ENCODE data around the gene ZFAND3. TPM values are rescaled to one million over a fixed set of nuclear protein-coding genes. Genes with fewer than 3 reads are reported as not detected.

Gene ZFAND3
- total RNA-seq, 1 experiment from 2014 or later, result 24.4 TPM

- no peak overlapping the region for H3K27ac ChIP-seq
- no peak overlapping the region for H3K4me3 ChIP-seq
- no peaks in the 10 kb centered on the region for H3K9me3 ChIP-seq (replicated peaks)
- no peaks in the 10 kb centered on the region; the same call in 1 of the 2 replicates for H3K27me3 ChIP-seq (replicated peaks)
- H3K4me1 ChIP-seq (replicated peaks), result no peaks in the 10 kb centered on the region
- no peak for DNase-seq (ENCODE audit: low read depth in 1 of 2, low spot score in 2 of 2)
- H3K36me3 ChIP-seq, result no peaks in the 10 kb centered on the region
These were observed 13.3 kb upstream of the ZFAND3 start for GRCh38 chr6:37806213-37806612.

GRCh38 chr6:37807656-37808055, 11.9 kb upstream of the ZFAND3 start:
- Histone ChIP-seq H3K4me1 (replicated peaks) (no peaks in the 10 kb centered on the region), H3K9me3 (replicated peaks) (no peaks in the 10 kb centered on the region), H3K27me3 (replicated peaks) (no peaks in the 10 kb centered on the region; the same call in 1 of the 2 replicates), H3K4me3 (no peak overlapping the region), H3K27ac (no peak overlapping the region), H3K36me3 (no peaks in the 10 kb centered on the region)
- DNase-seq (ENCODE audit: low read depth in 1 of 2, low spot score in 2 of 2), result no peak

DNA sequence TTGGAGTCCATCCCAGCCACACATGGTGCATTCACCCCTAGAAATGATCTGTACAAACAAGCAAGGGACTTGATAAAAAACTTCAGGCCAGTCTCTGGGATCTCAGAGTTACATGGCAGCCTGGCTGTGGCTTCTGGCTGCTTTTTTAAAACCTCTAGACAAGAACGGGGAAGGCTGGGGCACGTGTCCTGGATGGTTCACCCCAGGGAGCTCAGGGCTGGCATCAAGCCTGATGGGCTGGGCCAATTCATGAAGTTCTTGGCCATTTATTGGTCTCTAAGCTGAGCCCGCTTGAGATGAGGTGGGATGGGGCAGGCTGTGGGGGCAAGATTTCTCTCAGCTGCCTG, 10.4 kb upstream of the ZFAND3 start:
- Histone ChIP-seq H3K9me3 (replicated peaks) (no peaks in the 10 kb centered on the region), H3K36me3 (no peaks in the 10 kb centered on the region), H3K27me3 (replicated peaks) (no peaks in the 10 kb centered on the region; the same call in 1 of the 2 replicates), H3K27ac (no peak overlapping the region), H3K4me3 (no peak overlapping the region), H3K4me1 (replicated peaks) (no peaks in the 10 kb centered on the region)
- DNase-seq (ENCODE audit: low read depth in 1 of 2, low spot score in 2 of 2), result no peak

GRCh38 chr6:37812841-37813240, 6.7 kb upstream of the ZFAND3 start:
- no peaks in the 10 kb centered on the region for H3K9me3 ChIP-seq (replicated peaks)
- no peak overlapping the region for H3K27ac ChIP-seq
- DNase-seq (ENCODE audit: low read depth in 1 of 2, low spot score in 2 of 2), result no peak
- H3K36me3 ChIP-seq, result no peaks in the 10 kb centered on the region
- no peak overlapping the region for H3K4me3 ChIP-seq
- H3K27me3 ChIP-seq (replicated peaks), result no peaks in the 10 kb centered on the region
- H3K4me1 ChIP-seq (replicated peaks), result peaks cover under 1% of the 10 kb centered on the region

DNA sequence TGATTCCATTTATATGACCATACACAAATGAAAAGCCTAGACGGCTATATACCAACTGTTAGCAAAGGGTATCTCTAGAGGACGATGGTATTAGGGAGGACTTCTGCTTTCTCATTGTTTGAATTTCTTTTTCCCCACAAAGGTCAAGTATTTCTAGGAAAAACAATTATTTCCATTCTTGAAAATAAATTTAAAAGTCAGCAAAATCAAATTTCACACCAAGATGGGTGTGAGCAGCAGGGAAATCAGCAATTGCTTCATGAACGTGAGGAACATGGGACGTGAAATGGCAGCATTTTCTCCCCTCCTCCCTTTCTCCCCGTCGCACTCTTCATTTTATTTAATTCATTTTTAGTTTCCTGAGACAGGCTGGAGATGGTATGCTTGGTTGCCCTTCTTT, 5.2 kb upstream of the ZFAND3 start:
- Histone ChIP-seq H3K4me1 (replicated peaks) (peaks cover 5% of the 10 kb centered on the region), H3K36me3 (0 out of 2 replicates have a peak, but pooled peaks cover under 1% of the 10 kb centered on the region), H3K9me3 (replicated peaks) (no peaks in the 10 kb centered on the region), H3K27me3 (replicated peaks) (no peaks in the 10 kb centered on the region), H3K4me3 (no peak overlapping the region), H3K27ac (no peak overlapping the region)
- DNase-seq (ENCODE audit: low read depth in 1 of 2, low spot score in 2 of 2), result no peak

DNA sequence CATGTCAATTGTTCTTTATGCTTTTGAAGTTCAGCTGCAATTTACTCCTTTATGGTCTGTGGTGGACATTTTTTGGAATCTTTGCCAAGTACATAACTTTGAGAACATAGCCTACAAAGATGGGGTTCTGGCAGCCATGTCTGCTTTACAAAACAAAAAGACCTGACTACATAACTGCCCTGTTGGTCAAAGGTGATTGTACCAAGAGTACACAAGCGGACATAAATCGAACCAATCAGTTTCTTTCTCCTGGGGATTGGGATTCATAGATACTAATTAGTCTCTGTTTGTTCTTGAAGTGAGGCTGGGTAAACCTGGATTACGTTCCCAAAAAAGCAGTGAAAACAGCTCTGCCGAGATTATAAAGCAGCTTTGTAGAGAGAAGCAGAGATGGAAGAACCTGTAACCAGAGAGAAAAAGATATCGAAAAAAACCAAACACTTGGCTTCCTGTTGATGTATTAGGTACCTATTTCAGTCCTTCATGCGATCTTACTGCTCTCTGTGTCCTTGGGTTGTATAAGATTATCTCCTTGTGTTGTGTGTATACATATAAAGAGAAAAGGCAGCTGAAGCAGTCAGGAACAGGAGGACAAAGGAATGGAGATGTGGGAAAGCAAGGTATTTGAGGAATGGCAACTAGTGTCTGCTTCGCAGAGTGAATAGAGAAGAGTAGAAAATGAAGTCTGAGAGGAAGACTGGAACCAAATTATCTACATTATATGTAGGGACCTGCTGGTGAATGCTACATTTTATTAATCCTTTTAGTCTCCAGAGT, 2.7 kb upstream of the ZFAND3 start:
- H3K27me3 ChIP-seq (replicated peaks), result no peaks in the 10 kb centered on the region
- H3K36me3 ChIP-seq, result peaks cover 7% of the 10 kb centered on the region
- no peak overlapping the region for H3K27ac ChIP-seq
- H3K4me1 ChIP-seq (replicated peaks), result peaks cover 14% of the 10 kb centered on the region
- H3K9me3 ChIP-seq (replicated peaks), result no peaks in the 10 kb centered on the region
- DNase-seq (ENCODE audit: low read depth in 1 of 2, low spot score in 2 of 2), result no peak
- no peak overlapping the region for H3K4me3 ChIP-seq

GRCh38 chr6:37818536-37819176, 871 bp upstream of the ZFAND3 start:
- peak overlapping the region; percentile 95 for H3K27ac ChIP-seq
- peaks cover 14% of the 10 kb centered on the region for H3K4me1 ChIP-seq (replicated peaks)
- peaks cover 13% of the 10 kb centered on the region for H3K36me3 ChIP-seq
- peak overlapping the region; percentile 93 for H3K4me3 ChIP-seq
- no peaks in the 10 kb centered on the region for H3K9me3 ChIP-seq (replicated peaks)
- H3K27me3 ChIP-seq (replicated peaks), result no peaks in the 10 kb centered on the region
- DNase-seq (ENCODE audit: low read depth in 1 of 2, low spot score in 2 of 2), result peak; percentile 98 to 100

DNA sequence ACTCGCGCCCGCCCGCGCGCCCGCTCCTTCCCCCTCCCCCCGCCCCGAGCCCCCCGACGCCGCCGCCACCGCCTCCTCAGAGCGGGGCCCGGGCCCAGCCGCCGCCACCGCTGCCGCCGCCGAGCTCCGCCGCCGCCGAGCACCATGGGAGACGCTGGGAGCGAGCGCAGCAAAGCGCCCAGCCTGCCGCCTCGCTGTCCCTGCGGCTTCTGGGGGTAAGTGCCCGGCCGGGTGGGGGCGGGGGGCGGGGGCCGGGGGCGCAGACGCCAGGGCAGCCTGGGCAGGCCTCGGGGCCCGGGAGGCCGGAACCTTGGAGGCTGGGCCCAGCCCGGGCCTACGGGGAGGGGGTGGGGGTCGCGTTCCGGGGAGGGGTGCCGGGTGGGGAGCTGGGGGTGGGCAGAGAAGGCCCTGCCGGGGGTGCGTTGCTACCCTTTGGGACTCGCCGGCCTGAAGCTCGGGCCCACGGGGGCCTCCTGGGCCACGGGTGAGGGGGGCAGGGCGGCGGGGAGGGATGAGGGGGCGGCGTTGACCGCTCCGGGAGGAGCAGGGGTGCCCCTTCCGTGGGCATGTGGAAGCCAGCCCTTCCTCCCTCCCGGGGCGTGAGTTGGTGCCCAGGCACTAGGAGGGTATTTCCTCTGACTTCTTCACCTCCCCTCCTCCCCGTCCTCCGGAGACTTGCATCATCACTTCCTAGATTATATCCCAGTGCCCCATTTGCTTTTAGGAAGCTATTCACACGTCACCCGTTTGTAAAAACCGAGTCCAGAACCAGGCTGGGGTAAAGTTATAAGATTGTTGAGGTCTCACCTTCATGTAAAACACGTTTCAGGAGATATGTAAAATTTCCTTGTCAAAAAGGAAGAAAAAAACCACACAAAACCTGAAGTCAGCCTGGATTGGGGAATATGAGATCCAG, 533 bp downstream of the ZFAND3 start:
- no peaks in the 10 kb centered on the region for H3K9me3 ChIP-seq (replicated peaks)
- peaks cover 16% of the 10 kb centered on the region for H3K36me3 ChIP-seq
- peaks cover 14% of the 10 kb centered on the region for H3K4me1 ChIP-seq (replicated peaks)
- DNase-seq (ENCODE audit: low read depth in 1 of 2, low spot score in 2 of 2), result peak; percentile 51 to 72
- peak overlapping the region; percentile 93 for H3K4me3 ChIP-seq
- H3K27me3 ChIP-seq (replicated peaks), result no peaks in the 10 kb centered on the region
- peak overlapping the region; percentile 95 for H3K27ac ChIP-seq

- peak overlapping the region; percentile 95 for H3K27ac ChIP-seq
- no peaks in the 10 kb centered on the region for H3K27me3 ChIP-seq (replicated peaks)
- peaks cover 16% of the 10 kb centered on the region for H3K36me3 ChIP-seq
- DNase-seq (ENCODE audit: low read depth in 1 of 2, low spot score in 2 of 2), result no peak
- H3K4me3 ChIP-seq, result peak overlapping the region; percentile 93
- no peaks in the 10 kb centered on the region for H3K9me3 ChIP-seq (replicated peaks)
- peaks cover 14% of the 10 kb centered on the region for H3K4me1 ChIP-seq (replicated peaks)
These were observed 1.2 kb downstream of the ZFAND3 start for GRCh38 chr6:37820718-37821079.

GRCh38 chr6:37821446-37821845, 1.9 kb downstream of the ZFAND3 start:
- Histone ChIP-seq H3K4me1 (replicated peaks) (peaks cover 14% of the 10 kb centered on the region), H3K27ac (no peak overlapping the region), H3K27me3 (replicated peaks) (no peaks in the 10 kb centered on the region), H3K9me3 (replicated peaks) (no peaks in the 10 kb centered on the region), H3K36me3 (peaks cover 18% of the 10 kb centered on the region), H3K4me3 (no peak overlapping the region)
- DNase-seq (ENCODE audit: low read depth in 1 of 2, low spot score in 2 of 2), result no peak

DNA sequence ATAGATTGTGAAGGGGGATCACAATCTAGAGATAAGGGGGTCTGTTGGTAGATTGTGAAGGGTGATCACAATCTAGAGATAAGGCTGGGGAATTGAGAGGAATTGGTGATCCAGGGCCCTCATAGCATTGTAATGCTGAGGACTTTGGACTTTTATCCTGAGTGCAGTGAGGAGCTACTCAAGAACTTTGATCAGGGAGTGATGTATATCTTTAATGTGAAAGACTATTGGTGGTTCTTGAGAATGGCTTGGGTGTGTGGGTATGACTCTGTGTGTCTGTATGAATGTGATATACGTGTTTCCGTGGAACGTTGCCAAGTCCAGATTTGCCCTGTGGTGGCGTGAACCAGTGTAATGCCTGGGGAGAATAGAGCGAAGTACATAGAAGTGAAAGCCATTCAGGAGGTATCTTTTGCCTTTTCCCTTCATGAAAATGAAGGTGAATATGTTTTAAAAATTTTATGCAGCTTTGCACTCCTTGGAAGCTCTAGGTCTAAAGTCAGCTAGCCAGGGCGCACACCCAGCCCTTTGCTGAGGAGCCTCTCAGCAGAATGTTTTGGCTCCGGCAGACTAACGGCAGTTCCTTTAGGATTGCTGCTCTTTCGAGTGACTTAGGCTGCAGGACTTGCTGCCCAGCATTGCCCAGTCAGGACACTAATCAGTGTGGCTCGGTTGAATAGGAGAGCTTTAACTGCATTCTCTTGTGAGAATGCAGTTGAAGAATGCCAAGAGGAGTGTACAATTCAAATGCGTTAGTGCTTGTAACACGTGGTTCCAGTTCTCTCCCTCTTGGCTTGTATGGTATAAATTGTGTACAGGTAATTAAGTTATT, 3.5 kb downstream of the ZFAND3 start:
- Histone ChIP-seq H3K27me3 (replicated peaks) (no peaks in the 10 kb centered on the region), H3K9me3 (replicated peaks) (no peaks in the 10 kb centered on the region), H3K4me3 (no peak overlapping the region), H3K4me1 (replicated peaks) (peaks cover 11% of the 10 kb centered on the region), H3K27ac (no peak overlapping the region), H3K36me3 (peaks cover 22% of the 10 kb centered on the region)
- no peak for DNase-seq (ENCODE audit: low read depth in 1 of 2, low spot score in 2 of 2)

- peaks cover 22% of the 10 kb centered on the region for H3K36me3 ChIP-seq
- DNase-seq (ENCODE audit: low read depth in 1 of 2, low spot score in 2 of 2), result no peak
- no peak overlapping the region for H3K4me3 ChIP-seq
- H3K27me3 ChIP-seq (replicated peaks), result no peaks in the 10 kb centered on the region
- H3K4me1 ChIP-seq (replicated peaks), result peaks cover 9% of the 10 kb centered on the region
- H3K27ac ChIP-seq, result no peak overlapping the region
- no peaks in the 10 kb centered on the region for H3K9me3 ChIP-seq (replicated peaks)
These were observed 4.6 kb downstream of the ZFAND3 start for GRCh38 chr6:37824170-37824569.

- Histone ChIP-seq H3K27me3 (replicated peaks) (no peaks in the 10 kb centered on the region), H3K4me3 (no peak overlapping the region), H3K36me3 (peaks cover 26% of the 10 kb centered on the region), H3K4me1 (replicated peaks) (peaks cover 2% of the 10 kb centered on the region), H3K27ac (no peak overlapping the region), H3K9me3 (replicated peaks) (no peaks in the 10 kb centered on the region)
- DNase-seq (ENCODE audit: low read depth in 1 of 2, low spot score in 2 of 2), result no peak
These were observed 6.7 kb downstream of the ZFAND3 start for GRCh38 chr6:37826188-37826587.

Measured in SJSA1 (cell line).